ENCODE measurements around the gene HOXC6. TPM values are rescaled to one million over a fixed set of nuclear protein-coding genes. Genes with fewer than 3 reads are reported as not detected.

HOXC6 gene
- total RNA-seq (2016; rRNA removed; fragmentation: Illumina TruSeq; extraction: Trizol) (not detected in 2 replicates), polyA plus RNA-seq (2011; rRNA removed) (not detected in 2 replicates), polyA minus RNA-seq (2011; rRNA and poly(A)+ RNA removed; ENCODE audit: low replicate concordance) (2.8 TPM in 1 of 2 replicates, not detected in the other), Bru-seq, nascent RNA (percentile 12 among the genes with signal in this experiment), BruChase-seq, experiment 1, labeled RNA remaining after a 6-hour chase (percentile 17 among the genes with signal in this experiment), BruChase-seq, experiment 2, labeled RNA remaining after a 2-hour chase (percentile 16 among the genes with signal in this experiment)
- total RNA-seq (2016; cell fraction: cytosol; rRNA removed; fragmentation: Illumina TruSeq; extraction: Trizol; ENCODE audit: low read depth), result not detected in 2 replicates
- total RNA-seq (2016; cell fraction: insoluble cytoplasmic fraction; rRNA removed; fragmentation: Illumina TruSeq; extraction: Trizol), result not detected in 2 replicates
- not detected in 2 replicates for total RNA-seq (2016; cell fraction: membrane; rRNA removed; fragmentation: Illumina TruSeq; extraction: Trizol)
- not detected in 2 replicates for total RNA-seq (2016; cell fraction: nucleus; rRNA removed; fragmentation: Illumina TruSeq; extraction: Trizol)
- not detected in 2 replicates for polyA plus RNA-seq (2011; cell fraction: cytosol; rRNA removed)
- not detected in 2 replicates for polyA plus RNA-seq (2011; cell fraction: nucleus; rRNA removed)
- polyA plus RNA-seq (2012), result not detected in 2 replicates
- not detected in 2 replicates for polyA plus RNA-seq (2016; cell fraction: cytosol; fragmentation: Illumina TruSeq; extraction: Trizol; ENCODE audit: low read depth)
- polyA plus RNA-seq (2016; cell fraction: insoluble cytoplasmic fraction; fragmentation: Illumina TruSeq; extraction: Trizol; ENCODE audit: low read depth), result not detected in 2 replicates
- polyA plus RNA-seq (2016; cell fraction: membrane; fragmentation: Illumina TruSeq; extraction: Trizol; ENCODE audit: low read depth), result not detected in 2 replicates
- not detected in 2 replicates for polyA plus RNA-seq (2016; cell fraction: nucleus; fragmentation: Illumina TruSeq; extraction: Trizol; ENCODE audit: insufficient read depth, low read depth)
- not detected in 2 replicates for polyA minus RNA-seq (2011; cell fraction: cytosol; rRNA and poly(A)+ RNA removed)
- not detected in 2 replicates for polyA minus RNA-seq (2011; cell fraction: nucleus; rRNA and poly(A)+ RNA removed)
- long read RNA-seq, experiment 1, result 0 reads
- long read RNA-seq, experiment 2, result 0 reads

DNA sequence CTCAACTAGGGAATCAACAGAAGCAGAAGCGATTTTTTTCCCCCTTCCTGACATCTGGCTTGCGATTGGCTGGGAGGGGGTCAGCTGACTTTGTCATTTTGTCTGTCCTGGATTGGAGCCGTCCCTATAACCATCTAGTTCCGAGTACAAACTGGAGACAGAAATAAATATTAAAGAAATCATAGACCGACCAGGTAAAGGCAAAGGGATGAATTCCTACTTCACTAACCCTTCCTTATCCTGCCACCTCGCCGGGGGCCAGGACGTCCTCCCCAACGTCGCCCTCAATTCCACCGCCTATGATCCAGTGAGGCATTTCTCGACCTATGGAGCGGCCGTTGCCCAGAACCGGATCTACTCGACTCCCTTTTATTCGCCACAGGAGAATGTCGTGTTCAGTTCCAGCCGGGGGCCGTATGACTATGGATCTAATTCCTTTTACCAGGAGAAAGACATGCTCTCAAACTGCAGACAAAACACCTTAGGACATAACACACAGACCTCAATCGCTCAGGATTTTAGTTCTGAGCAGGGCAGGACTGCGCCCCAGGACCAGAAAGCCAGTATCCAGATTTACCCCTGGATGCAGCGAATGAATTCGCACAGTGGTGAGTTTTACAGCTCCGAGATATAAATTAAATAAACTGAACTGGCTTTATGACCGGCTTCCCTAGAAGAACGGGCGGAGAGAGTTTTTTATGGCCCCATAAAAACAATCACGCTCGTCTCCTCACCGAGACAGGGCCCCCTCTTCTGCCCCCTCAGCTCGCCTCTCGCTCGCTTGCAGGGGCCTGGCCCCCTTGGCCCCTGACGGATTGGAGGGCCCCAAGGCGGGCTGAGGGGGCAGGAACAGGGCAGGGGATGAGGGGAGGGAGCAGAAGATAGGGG lies at the start of gene HOXC6:
TSS of gene HOXC6 (plus strand) at position 127 of the 888 bp plus-strand sequence. CDS start at position 209, 82 bp downstream.
- Histone ChIP-seq H3K27ac (ENCODE audit: extremely low read length, insufficient read depth, low read length) (no peak within 1 kb of the TSS), H3K79me2 (ENCODE audit: insufficient read depth, low read length) (no peaks in the 10 kb centered on the region), H2AFZ (ENCODE audit: low read length) (no peak within 1 kb of the TSS), H3K36me3 (replicated peaks in 1 of 2; ENCODE audit: control insufficient read depth in 1 of 2, insufficient read depth in 2 of 2, low read length in 2 of 2) (no peaks in the 10 kb centered on the region), H3K4me1 (ENCODE audit: insufficient read depth, low read length) (peaks cover 7% of the 10 kb centered on the region; the same call in 1 of the 2 replicates), H3K9me3 (ENCODE audit: low read length) (no peaks in the 10 kb centered on the region), H4K20me1 (ENCODE audit: insufficient read depth, low read length) (no peaks in the 10 kb centered on the region), H3K27me3 (ENCODE audit: control insufficient read depth in 1 of 2, insufficient read depth in 2 of 2, low read length in 2 of 2) (peaks cover 4 to 88% of the 10 kb centered on the region in 2 experiments; a peak in 4 of 5 replicates), H3K4me2 (ENCODE audit: low read depth, low read length) (peak within 1 kb of the TSS; percentile 45), H3K4me3 (replicated peaks in 1 of 3; ENCODE audit: insufficient read depth in 1 of 3, low read depth in 2 of 3, low read length in 3 of 3) (no peak within 1 kb of the TSS; a peak in 1 of 6 replicates), H3K9ac (ENCODE audit: insufficient read depth, low read depth, low read length) (no peak within 1 kb of the TSS)
- WGBS (ENCODE audit: low lambda C conversion rate), result 11% methylated on average over 35 of the region's 36 CpGs
- ATAC-seq (no peak), DNase-seq (ENCODE audit: low spot score) (no peak), FAIRE-seq (no peak)
- ChIA-PET CTCF (ENCODE audit: low intra/inter-chr PET ratio, low total read pairs) (no interaction called here), POLR2A (no interaction called here)
- in situ Hi-C loops (cut with HindIII; ENCODE audit: extremely low pct_ligation_motif_present, low pct_unique_long_range_greater_than_20kb) (no loop called here), intact Hi-C loops (cut with micrococcal nuclease; ENCODE audit: unreplicated experiment) (no loop called here)
- BruUV-seq (replicated peaks), result no TSS peak
- no peak for TF ChIP-seq ARID5B (CRISPR knock-in tag; IDR thresholded peaks at IDR 0.05)
- no peak for TF ChIP-seq ZNF253 (CRISPR knock-in tag; IDR thresholded peaks at IDR 0.05; ENCODE audit: borderline replicate concordance)
- TF ChIP-seq DRAP1 (CRISPR knock-in tag; IDR thresholded peaks at IDR 0.05), result no peak
- TF ChIP-seq, protein P1, sequence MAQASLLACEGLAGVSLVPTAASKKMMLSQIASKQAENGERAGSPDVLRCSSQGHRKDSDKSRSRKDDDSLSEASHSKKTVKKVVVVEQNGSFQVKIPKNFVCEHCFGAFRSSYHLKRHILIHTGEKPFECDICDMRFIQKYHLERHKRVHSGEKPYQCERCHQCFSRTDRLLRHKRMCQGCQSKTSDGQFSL (CRISPR knock-in tag; IDR thresholded peaks at IDR 0.05), result no peak
- TF ChIP-seq FOXP4 (CRISPR knock-in tag; IDR thresholded peaks at IDR 0.05), result no peak
- no peak for TF ChIP-seq NKX3-1 (CRISPR knock-in tag; IDR thresholded peaks at IDR 0.05)

Data from HepG2 (cell line).